Measurements from ENCODE around the gene CLCA2. TPM values are rescaled to one million over a fixed set of nuclear protein-coding genes. Genes with fewer than 3 reads are reported as not detected.

The CLCA2 gene
- not detected for total RNA-seq
- long read RNA-seq, result 0 reads

- intact Hi-C loops (cut with DNase I), result no loop called here
- no peak for DNase-seq (ENCODE audit: low spot score)
Measured at GRCh38 chr1:86423873-86424272, at the start of gene CLCA2. TSS of gene CLCA2 (plus strand) at chr1:86424171. CDS start at chr1:86424248, 77 bp downstream.

GRCh38 chr1:86375688-86376087 is 48.3 kb upstream of the CLCA2 start:
- DNase-seq (ENCODE audit: low spot score), result no peak
- intact Hi-C loops (cut with DNase I), result no loop called here

DNA sequence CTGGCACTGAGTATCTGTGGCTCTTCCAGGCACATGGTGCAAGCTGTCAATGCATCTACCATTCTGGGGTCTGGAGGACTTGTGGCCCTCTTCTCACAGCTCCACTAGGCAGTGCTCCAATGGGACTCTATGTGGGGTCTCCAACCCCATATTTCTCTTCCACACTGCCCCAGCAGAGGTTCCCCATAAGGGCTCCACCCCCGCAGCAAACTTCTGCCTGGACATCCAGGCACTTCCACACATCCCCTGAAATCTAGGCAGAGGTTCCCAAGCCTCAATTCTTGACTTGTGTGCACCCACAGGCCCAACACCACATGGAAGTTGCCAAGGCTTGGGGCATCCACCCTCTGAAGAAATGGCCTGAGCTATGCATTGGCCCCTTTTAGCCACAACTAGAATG is 46.6 kb upstream of the CLCA2 start:
- intact Hi-C loops (cut with DNase I), result no loop called here

DNA sequence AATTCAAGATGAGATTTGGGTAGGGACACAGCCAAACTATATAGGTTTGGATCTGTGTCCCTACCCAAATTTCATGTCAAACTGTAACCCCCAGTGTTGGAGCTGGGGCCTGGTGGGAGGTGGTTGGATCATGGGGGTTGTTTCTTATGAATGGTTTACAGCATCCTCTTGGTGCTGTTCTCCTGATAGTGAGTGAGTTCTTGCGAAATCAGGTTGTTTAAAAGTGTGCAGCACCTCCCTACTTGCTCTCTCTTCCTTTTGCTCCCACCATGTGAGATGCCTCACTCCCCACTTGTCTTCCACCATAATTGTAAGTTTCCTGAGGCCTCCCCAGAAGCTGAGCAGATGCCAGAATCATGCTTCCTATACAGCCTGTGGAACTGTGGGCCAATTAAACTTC is 45.2 kb upstream of the CLCA2 start:
- intact Hi-C loops (cut with DNase I), result no loop called here
- no peak for DNase-seq (ENCODE audit: low spot score)

More for the DNA sequence above, 46.6 kb upstream of the CLCA2 start:
- DNase-seq (ENCODE audit: low spot score), result no peak

DNA sequence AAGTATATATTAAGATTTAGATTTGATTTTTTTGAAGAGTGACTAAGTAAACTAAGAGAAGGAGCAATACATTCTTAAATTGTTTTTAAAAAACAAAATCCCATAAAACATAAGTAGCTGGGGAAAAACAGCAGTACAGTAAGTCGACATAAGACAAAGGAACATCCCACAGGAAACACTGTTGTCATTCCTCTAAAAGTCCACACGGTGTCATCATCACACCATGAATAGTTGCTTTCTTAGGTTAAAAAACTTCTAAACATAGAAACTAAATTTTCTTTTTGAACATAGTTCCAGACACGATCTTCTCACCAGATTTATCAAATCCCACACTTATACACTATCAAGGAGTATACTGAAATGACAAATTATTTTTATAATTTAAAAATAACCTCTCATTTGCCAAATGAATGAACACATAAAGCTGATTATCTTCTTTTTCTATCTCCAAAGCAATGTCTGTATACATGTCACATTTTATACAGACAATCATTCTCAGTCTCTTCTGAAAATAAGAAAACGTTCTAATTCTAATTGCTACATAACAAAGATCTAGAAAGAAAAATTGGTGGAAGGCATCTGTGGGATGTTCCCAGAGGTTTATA is 43.6 kb upstream of the CLCA2 start:
- intact Hi-C loops (cut with DNase I), result loop anchor here (5.0 kb wide), 1 partner anchor 122 kb away; no protein-coding TSS in a partner anchor
- DNase-seq (ENCODE audit: low spot score), result no peak

DNA sequence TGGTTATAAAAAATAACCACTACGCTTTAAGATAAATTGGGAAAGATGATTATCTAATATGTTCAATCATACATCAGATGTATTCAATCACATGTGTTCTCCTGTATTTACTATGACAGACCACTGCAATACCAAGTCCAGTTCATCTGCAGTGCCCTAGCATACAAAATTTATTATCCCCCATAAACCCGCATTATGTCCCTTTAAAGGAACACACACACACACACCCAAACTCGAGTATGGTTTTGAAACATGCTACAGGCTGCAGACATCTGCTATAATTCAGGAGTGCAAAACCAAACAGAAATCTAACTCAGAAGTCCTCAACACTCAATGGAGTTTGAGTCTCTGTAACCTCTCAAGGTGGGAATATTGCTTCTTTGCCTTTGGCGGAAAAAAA is 42.7 kb upstream of the CLCA2 start:
- intact Hi-C loops (cut with DNase I), result loop anchor here (5.0 kb wide), 1 partner anchor 121 kb away; no protein-coding TSS in a partner anchor
- no peak for DNase-seq (ENCODE audit: low spot score)

DNA sequence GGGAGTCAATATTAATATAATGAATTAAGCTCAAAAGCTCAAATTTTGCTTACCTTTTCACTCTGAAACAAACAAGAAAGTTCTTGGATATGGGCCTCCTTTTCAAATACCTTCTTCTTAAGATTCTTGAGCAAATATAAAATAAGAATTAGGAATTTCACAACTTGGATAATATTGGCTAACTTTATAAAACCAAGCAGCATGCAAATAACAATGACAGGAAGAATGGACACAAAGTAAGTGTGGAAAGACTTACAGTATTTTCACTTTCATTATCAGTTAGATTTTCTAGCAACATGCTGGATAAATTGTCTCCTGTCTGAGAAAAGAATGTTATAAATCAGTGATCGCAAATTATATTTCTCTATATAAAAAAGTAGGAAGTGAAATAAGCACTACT is 41.1 kb upstream of the CLCA2 start:
- no peak for DNase-seq (ENCODE audit: low spot score)
- intact Hi-C loops (cut with DNase I), result loop anchor here (5.0 kb wide), 1 partner anchor 119 kb away; no protein-coding TSS in a partner anchor

DNA sequence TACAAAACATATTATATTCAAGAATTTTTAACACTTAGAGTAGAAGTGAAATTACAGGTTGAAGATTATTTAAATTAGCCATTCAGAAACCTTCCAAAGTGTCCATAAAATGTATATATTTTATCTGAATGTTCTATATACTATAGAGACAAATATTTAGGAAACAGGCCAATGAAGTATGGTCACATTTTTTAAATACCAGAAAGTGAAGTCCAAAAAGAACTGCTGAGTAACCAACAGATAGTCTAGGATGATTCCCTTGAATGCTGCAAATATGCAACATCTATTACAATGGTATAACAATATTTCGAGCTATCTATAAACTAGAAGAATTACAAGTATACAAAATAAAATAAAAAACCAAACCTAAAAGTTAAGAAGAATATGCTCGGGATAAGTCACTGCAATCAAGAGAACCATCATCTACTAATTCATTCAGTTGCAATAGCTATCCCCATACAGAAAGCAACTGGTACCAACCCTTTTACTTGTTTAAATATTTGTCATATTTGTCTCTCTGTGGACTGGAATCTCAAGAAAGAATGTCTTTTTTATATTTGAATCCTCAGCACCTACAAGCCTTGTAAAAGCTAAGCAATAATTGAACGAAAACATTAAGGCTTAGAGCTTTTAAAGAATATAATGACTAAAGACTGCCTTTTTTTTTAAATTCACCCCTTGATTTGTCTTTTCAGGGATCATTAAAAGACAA is 35.9 kb upstream of the CLCA2 start:
- DNase-seq (ENCODE audit: low spot score), result no peak
- intact Hi-C loops (cut with DNase I), result no loop called here

DNA sequence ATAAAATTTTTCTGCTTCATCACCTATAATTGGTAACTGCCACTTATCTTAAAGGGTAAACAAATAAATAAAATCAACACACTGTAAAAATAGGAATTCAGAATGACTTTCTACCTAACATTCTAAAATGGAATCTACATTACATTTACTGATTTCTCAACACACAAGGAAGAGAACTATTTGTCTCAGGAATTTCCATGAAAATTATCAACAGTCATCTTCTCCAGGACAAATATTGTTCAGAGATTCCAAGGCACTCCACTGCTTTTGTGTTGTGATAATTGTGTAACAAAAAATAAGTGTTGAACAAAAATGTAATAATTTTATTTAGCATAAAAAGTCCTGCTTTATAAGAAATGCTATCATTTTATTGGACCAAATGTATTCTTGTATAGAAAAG is 35.2 kb upstream of the CLCA2 start:
- DNase-seq (ENCODE audit: low spot score), result no peak
- intact Hi-C loops (cut with DNase I), result no loop called here

GRCh38 chr1:86389307-86389706 is 34.7 kb upstream of the CLCA2 start:
- intact Hi-C loops (cut with DNase I), result no loop called here
- DNase-seq (ENCODE audit: low spot score), result no peak

GRCh38 chr1:86394416-86394815 is 29.6 kb upstream of the CLCA2 start:
- no peak for DNase-seq (ENCODE audit: low spot score)
- intact Hi-C loops (cut with DNase I), result loop anchor here (10.0 kb wide), 2 partner anchors 310 to 520 kb away; partner anchors contain the start of genes HS2ST1, SELENOF and SH3GLB1

DNA sequence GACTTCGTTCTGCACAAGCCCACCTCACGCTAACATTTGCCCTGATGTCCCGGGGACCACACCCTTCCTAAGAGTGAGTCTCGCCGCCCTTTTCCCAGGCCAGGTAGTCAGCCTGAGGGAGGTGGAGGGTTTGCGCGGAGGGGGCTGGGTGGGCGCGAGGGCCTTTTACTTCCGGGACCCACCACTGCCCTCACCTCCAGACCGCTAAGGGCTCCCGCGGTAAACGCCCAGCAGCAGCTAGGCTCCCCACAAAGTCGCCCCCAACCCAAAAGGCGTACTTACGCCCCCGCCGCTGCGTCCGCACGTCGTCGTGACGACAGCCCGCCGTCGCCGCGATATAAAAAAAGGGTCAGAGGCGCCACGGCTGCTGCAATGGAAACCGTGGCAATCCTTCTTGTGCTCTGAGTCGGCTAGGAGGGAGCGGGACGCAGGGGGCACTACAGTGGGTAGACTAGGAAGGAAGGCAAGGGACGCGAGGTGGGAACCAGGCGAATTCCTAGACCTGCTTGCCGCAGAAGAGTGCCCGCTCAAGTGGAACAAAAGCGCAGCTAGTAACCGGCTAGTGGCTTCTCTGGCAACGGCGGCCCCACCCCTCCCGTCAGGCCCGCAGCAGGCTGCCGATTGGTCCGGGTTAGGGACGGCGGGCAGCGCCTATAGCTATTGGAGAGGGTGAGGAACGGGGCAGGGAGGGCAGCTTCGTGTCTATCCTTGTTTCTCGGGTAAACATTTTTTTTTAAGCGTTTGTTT is 28.0 kb upstream of the CLCA2 start, which contains the start of gene ODF2L:
TSS of gene ODF2L (minus strand) at position 573 of the 747 bp plus-strand sequence. CDS start 9,296 bp downstream, outside the sequence.
- peak; percentile 98 for DNase-seq (ENCODE audit: low spot score)
- intact Hi-C loops (cut with DNase I), result loop anchor here (10.0 kb wide), 2 partner anchors 309 to 519 kb away; partner anchors contain the start of genes HS2ST1, SELENOF and SH3GLB1

DNA sequence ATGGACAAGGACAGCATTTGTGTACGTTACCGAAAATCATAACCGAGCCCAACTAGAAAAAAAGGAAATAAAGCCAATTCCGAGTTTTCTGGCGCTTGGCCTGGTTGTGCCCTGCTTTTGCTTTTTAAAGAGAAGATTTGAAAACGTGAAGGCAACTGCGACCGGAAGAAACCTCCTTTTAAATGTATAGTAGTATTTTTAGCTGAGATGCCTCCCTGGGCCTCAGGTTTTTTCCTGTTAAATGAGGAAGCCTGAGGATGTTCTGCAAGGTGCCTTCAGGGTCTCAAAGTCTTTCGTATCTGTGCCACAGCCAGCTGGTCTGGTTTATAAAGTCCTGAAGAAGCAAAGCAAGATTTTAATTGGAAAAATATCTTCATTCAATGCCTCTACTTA is 27.5 kb upstream of the CLCA2 start:
- intact Hi-C loops (cut with DNase I), result loop anchor here (10.0 kb wide), 2 partner anchors 308 to 518 kb away; partner anchors contain the start of genes HS2ST1, SELENOF and SH3GLB1
- no peak for DNase-seq (ENCODE audit: low spot score)

DNA sequence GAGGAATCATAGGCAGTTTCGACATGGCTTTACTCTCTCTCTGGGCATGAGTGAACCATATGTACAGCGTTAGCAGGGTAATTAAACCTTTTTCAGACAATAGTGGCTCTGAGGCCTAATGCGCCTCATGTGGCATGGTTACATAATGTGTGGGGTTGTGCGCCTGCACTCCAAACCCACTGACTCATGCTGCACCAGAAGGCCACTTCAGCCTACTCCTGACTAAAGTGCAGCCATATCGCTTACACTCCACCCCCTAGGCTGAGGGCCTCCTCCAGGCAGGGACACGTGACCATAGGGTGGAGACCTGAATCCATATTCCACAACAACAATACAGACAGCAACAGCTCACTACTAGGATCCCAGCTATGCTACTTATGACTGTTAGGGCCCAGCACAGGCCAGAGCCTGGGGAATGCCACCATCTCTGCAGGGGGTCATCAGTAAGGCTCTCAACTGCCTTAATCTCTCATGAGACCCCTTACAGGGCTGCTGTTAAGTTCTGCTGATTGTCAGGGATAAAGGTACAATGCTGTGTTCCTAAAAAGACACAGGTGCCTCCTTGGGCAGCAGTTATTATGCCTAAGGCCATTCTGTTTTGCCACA is 14.5 kb upstream of the CLCA2 start:
- intact Hi-C loops (cut with DNase I), result no loop called here
- no peak for DNase-seq (ENCODE audit: low spot score)

GRCh38 chr1:86410879-86411278 is 13.1 kb upstream of the CLCA2 start:
- intact Hi-C loops (cut with DNase I), result no loop called here
- no peak for DNase-seq (ENCODE audit: low spot score)

DNA sequence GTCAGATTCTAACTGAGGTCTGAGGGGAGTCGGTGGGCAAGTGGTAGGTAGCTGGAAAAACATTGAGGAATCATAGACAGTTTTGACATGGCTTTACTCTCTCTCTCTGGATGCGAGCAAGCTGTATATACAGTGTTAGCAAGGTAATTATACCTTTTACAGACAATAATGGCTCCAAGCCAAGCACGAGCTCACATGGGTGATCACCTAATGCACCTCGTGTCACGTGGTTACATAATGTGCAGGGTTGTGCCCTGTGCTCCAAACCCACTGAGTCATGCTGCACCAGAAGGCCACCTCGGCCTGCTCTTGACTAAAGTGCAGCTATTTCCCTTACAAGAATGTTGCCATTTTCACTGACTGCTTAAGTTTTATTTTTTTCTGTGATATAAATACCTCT is 7.6 kb upstream of the CLCA2 start:
- intact Hi-C loops (cut with DNase I), result no loop called here
- DNase-seq (ENCODE audit: low spot score), result no peak

GRCh38 chr1:86419277-86419903 is 4.6 kb upstream of the CLCA2 start:
- DNase-seq (ENCODE audit: low spot score), result no peak
- intact Hi-C loops (cut with DNase I), result no loop called here

GRCh38 chr1:86421601-86422280 is 2.2 kb upstream of the CLCA2 start:
- intact Hi-C loops (cut with DNase I), result no loop called here

DNA sequence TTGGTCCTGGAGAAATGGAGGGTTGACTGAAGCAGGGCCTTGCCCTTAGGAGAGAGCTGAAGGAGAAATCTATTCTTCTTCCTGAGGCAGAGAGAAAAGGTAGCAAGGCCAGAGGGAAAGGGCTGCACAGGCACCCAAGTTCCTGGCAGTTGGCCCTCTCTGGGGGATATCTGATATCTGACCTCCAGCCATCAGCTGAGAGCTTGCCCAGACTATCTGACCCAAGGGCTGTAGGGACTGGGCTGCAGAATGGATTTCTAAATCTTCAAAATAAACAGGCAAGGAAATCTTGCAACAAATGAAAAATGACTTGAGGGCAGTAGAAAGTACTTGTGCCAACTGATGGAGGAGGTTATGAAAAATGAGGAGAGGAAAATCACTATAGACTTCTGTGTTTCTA is 498 bp upstream of the CLCA2 start:
- DNase-seq (ENCODE audit: low spot score), result no peak
- intact Hi-C loops (cut with DNase I), result no loop called here

More at GRCh38 chr1:86421601-86422280, 2.2 kb upstream of the CLCA2 start:
- DNase-seq (ENCODE audit: low spot score), result no peak

Data from cardiac septum (tissue), 1 donor.